HepG2 (cell line): ENCODE measurements around the gene C22orf31. TPM values are rescaled to one million over a fixed set of nuclear protein-coding genes. Genes with fewer than 3 reads are reported as not detected.
A peak's percentile ranks its signal among the peaks of the same experiment; 100 is the strongest.

Experiments
- ATAC-seq: fragments of 200-7000 bp; cut with Tn5 transposase; 3 replicates; pipeline ENCODE4 v1.9.1; 2020; ENCODE audit warnings: mild to moderate bottlenecking, moderate library complexity
- BruUV-seq: library from RNA; stranded (reverse); fragments of 400-500 nt; replicated peaks from 2 replicates; lab custom pipeline; 2021; lab: Mats Ljungman, UMichigan
- CTCF ChIA-PET: fragments of 300-600 bp; formaldehyde crosslinking; extraction: SDS; loops from one replicate; lab custom pipeline; 2021; ENCODE audit warnings: low total read pairs, inconsistent platforms, low intra/inter-chr PET ratio; lab: Yijun Ruan, JAX
- POLR2A ChIA-PET: fragments of 350-600 bp; sonication (Branson Sonifier 250); formaldehyde crosslinking; loops from one replicate; lab custom pipeline; 2020; ENCODE audit warnings: antibody characterized with exemption, inconsistent platforms; lab: Yijun Ruan, JAX
- DNase-seq: peaks from one replicate; pipeline ENCODE4 v3.0.0-alpha.2; 2015; ENCODE audit warnings: low spot score
- FAIRE-seq: peaks from 3 replicates; lab custom pipeline; 2011; peaks lifted over from hg19 to GRCh38; lab: Jason Lieb, UNC
- H2AFZ ChIP-seq: one replicate; pipeline ENCODE4 v1.6.1; 2011; ENCODE audit warnings: low read length, inconsistent platforms
- H3K27ac ChIP-seq: fragments of 300-600 bp; 3 replicates; pipeline ENCODE4 v1.8.0; 2011; ENCODE audit warnings: mixed run types, mild to moderate bottlenecking, mixed read lengths, low read length, inconsistent platforms; ENCODE audit not compliant: insufficient read depth; ENCODE audit errors: extremely low read length
- H3K27me3 ChIP-seq, 2 experiments: fragments of 200-600 bp in 1 of 2; 2 replicates in 1 of 2; 3 replicates in 1 of 2; pipeline versions ENCODE4 v1.6.0 to v1.8.0; 2011; ENCODE audit warnings: low read length in 2 of 2, mild to moderate bottlenecking in 2 of 2, moderate library complexity in 2 of 2, inconsistent platforms in 1 of 2; ENCODE audit not compliant: insufficient read depth in 2 of 2, control insufficient read depth in 1 of 2
- H3K36me3 ChIP-seq, 2 experiments: fragments of 200-600 bp in 1 of 2; replicated peaks in 1 of 2; 2 replicates in 1 of 2; 3 replicates in 1 of 2; pipeline versions ENCODE4 v1.5.1 to v1.8.0; 2011; ENCODE audit warnings: low read length in 2 of 2, inconsistent platforms in 1 of 2; ENCODE audit not compliant: insufficient read depth in 2 of 2, control insufficient read depth in 1 of 2
- H3K4me1 ChIP-seq: 2 replicates; pipeline ENCODE4 v1.5.1; 2012; ENCODE audit warnings: low read length, inconsistent platforms; ENCODE audit not compliant: insufficient read depth
- H3K4me2 ChIP-seq: 2 replicates; pipeline ENCODE4 v1.6.0; 2011; ENCODE audit warnings: low read depth, low read length, inconsistent platforms
- H3K4me3 ChIP-seq, 3 experiments: fragments of 200-600 bp in 1 of 3; sonication (generic), shearing (Covaris generic) in 1 of 3; replicated peaks in 1 of 3; 2 replicates each; pipeline ENCODE4 v1.5.1; 2011 to 2016; ENCODE audit warnings: low read length in 3 of 3, inconsistent platforms in 2 of 3, low read depth in 2 of 3, mild to moderate bottlenecking in 2 of 3, control low read depth in 1 of 3, mixed read lengths in 1 of 3; ENCODE audit not compliant: insufficient read depth in 1 of 3
- H3K79me2 ChIP-seq: one replicate; pipeline ENCODE4 v1.6.1; 2011; ENCODE audit warnings: low read length, inconsistent platforms; ENCODE audit not compliant: insufficient read depth
- H3K9ac ChIP-seq: 2 replicates; pipeline ENCODE4 v1.6.0; 2011; ENCODE audit warnings: mild to moderate bottlenecking, low read depth, low read length, inconsistent platforms; ENCODE audit not compliant: insufficient read depth
- H3K9me3 ChIP-seq: 2 replicates; pipeline ENCODE4 v1.5.1; 2012; ENCODE audit warnings: mild to moderate bottlenecking, low read length
- H4K20me1 ChIP-seq: 2 replicates; pipeline ENCODE4 v1.6.0; 2011; ENCODE audit warnings: inconsistent platforms, mild to moderate bottlenecking, low read length, moderate library complexity; ENCODE audit not compliant: insufficient read depth
- ARID2 ChIP-seq: sonication (generic); formaldehyde crosslinking; IDR thresholded peaks from 2 replicates; pipeline ENCODE4 v1.8.1; 2022; ENCODE audit warnings: mild to moderate bottlenecking, missing genetic modification reagents, borderline replicate concordance
- ARNT ChIP-seq: fragments of 450-650 bp; IDR thresholded peaks from 2 replicates; pipeline ENCODE4 v1.6.1; 2017
- BRCA1 ChIP-seq: sonication (generic); formaldehyde crosslinking; IDR thresholded peaks from 2 replicates; pipeline ENCODE4 v1.4.0; 2020; ENCODE audit warnings: missing genetic modification reagents
- CCAR2 ChIP-seq: fragments of 200-400 bp; formaldehyde crosslinking; optimal IDR thresholded peaks from 2 replicates; pipeline ENCODE3; 2018; ENCODE audit warnings: low read depth, mild to moderate bottlenecking, low read length, moderate library complexity
- FOXJ3 ChIP-seq: sonication (generic); formaldehyde crosslinking; IDR thresholded peaks from 2 replicates; pipeline ENCODE4 v1.4.0; 2020; ENCODE audit warnings: missing genetic modification reagents, mild to moderate bottlenecking, borderline replicate concordance
- FOXK1 ChIP-seq: sonication (generic); formaldehyde crosslinking; IDR thresholded peaks from 2 replicates; pipeline ENCODE4 v1.4.0; 2020; ENCODE audit warnings: low read depth, missing genetic modification reagents, borderline replicate concordance
- FOXO1 ChIP-seq: sonication (generic); formaldehyde crosslinking; IDR thresholded peaks from 2 replicates; pipeline ENCODE4 v1.4.0; 2020; ENCODE audit warnings: missing genetic modification reagents
- MAFF ChIP-seq: IDR thresholded peaks from 2 replicates; pipeline ENCODE4 v1.6.1; 2011; ENCODE audit warnings: low read depth, low read length, improper control_type of control experiment
- MED8 ChIP-seq: sonication (generic); formaldehyde crosslinking; IDR thresholded peaks from 2 replicates; pipeline ENCODE4 v1.8.1; 2023; ENCODE audit warnings: mild to moderate bottlenecking, missing genetic modification reagents; ENCODE audit not compliant: insufficient replicate concordance
- NFKB2 ChIP-seq: sonication (generic); formaldehyde crosslinking; IDR thresholded peaks from 2 replicates; pipeline ENCODE4 v1.4.0; 2020; ENCODE audit warnings: missing genetic modification reagents, borderline replicate concordance
- NONO ChIP-seq, 2 experiments: fragments of 450-650 bp in 1 of 2; sonication (generic) in 1 of 2; formaldehyde crosslinking in 1 of 2; IDR thresholded peaks in 1 of 2; conservative IDR thresholded peaks in 1 of 2; 2 replicates each; pipeline versions ENCODE4 v1.6.1 to v1.8.0; 2017 to 2022; ENCODE audit warnings: mild to moderate bottlenecking in 1 of 2, missing genetic modification reagents in 1 of 2, moderate library complexity in 1 of 2
- TRIM22 ChIP-seq: fragments of 450-650 bp; IDR thresholded peaks from 2 replicates; pipeline ENCODE4 v1.6.1; 2017
- TSC22D2 ChIP-seq: sonication (generic); formaldehyde crosslinking; IDR thresholded peaks from 2 replicates; pipeline ENCODE4 v1.5.1; 2020; ENCODE audit warnings: missing genetic modification reagents, mild to moderate bottlenecking, borderline replicate concordance
- XBP1 ChIP-seq: sonication (generic); formaldehyde crosslinking; IDR thresholded peaks from 2 replicates; pipeline ENCODE4 v1.5.0; 2020; ENCODE audit warnings: missing genetic modification reagents
- ZNF530 ChIP-seq: sonication (generic); formaldehyde crosslinking; IDR thresholded peaks from 2 replicates; pipeline ENCODE4 v1.5.0; 2020; ENCODE audit warnings: low read depth, mild to moderate bottlenecking, missing genetic modification reagents
- ZNF605 ChIP-seq: sonication (generic); formaldehyde crosslinking; IDR thresholded peaks from 2 replicates; pipeline ENCODE4 v1.8.0; 2022; ENCODE audit warnings: mild to moderate bottlenecking, missing genetic modification reagents
- ZNF614 ChIP-seq: IDR thresholded peaks from 2 replicates; pipeline ENCODE4 v1.6.1; 2018; ENCODE audit warnings: missing biosample characterization, missing genetic modification reagents, inconsistent platforms, borderline replicate concordance
- ZNF749 ChIP-seq: sonication (generic); formaldehyde crosslinking; IDR thresholded peaks from 2 replicates; pipeline ENCODE4 v1.8.0; 2022; ENCODE audit warnings: mild to moderate bottlenecking, missing genetic modification reagents, moderate library complexity, borderline replicate concordance
- ZNF75D ChIP-seq: sonication (generic); formaldehyde crosslinking; IDR thresholded peaks from 2 replicates; pipeline ENCODE4 v1.8.1; 2023; ENCODE audit warnings: missing genetic modification reagents, mild to moderate bottlenecking, borderline replicate concordance
- ZNF766 ChIP-seq: sonication (generic); formaldehyde crosslinking; IDR thresholded peaks from 2 replicates; pipeline ENCODE4 v1.5.0; 2020; ENCODE audit warnings: missing genetic modification reagents, borderline replicate concordance
- ZNF773 ChIP-seq: sonication (generic); formaldehyde crosslinking; IDR thresholded peaks from 2 replicates; pipeline ENCODE4 v1.4.0; 2020; ENCODE audit warnings: missing genetic modification reagents, borderline replicate concordance
- WGBS: methylation state at CpG from one replicate; pipeline ENCODE4 v1.1.6; 2017; ENCODE audit warnings: low lambda C conversion rate; 5-methylcytosine and 5-hydroxymethylcytosine counted together
- in situ Hi-C: cut with HindIII; loops from 2 replicates; pipeline ENCODE4 v1.10.0; 2017; ENCODE audit warnings: low pct_unique_long_range_greater_than_20kb; ENCODE audit not compliant: extremely low pct_ligation_motif_present
- intact Hi-C: fragments of 100-400 bp; cut with micrococcal nuclease; formaldehyde crosslinking; loops from one replicate; pipeline ENCODE4 v1.10.0; 2022; ENCODE audit not compliant: unreplicated experiment
- polyA plus RNA-seq, 8 experiments: library from polyadenylated mRNA; depleted of rRNA in 3 of 8; stranded (reverse) in 7 of 8; unstranded in 1 of 8; fragments of >200 nt; fragmentation: Illumina TruSeq in 4 of 8; extraction: Trizol in 4 of 8; gene quantifications; 2 replicates each; pipeline versions ENCODE4 v1.2.1 to v1.2.3, GENCODE V29; 2011 to 2016; ENCODE audit warnings: low read depth in 4 of 8, missing spikeins in 1 of 8, mixed read lengths in 1 of 8; ENCODE audit not compliant: insufficient read depth in 1 of 8
- total RNA-seq, 5 experiments: library from RNA; depleted of rRNA; stranded (reverse); fragments of >200 nt; fragmentation: Illumina TruSeq; extraction: Trizol; gene quantifications; 2 replicates each; pipeline ENCODE4 v1.2.3, GENCODE V29; 2016; ENCODE audit warnings: low read depth in 1 of 5
- TF ChIP-seq, protein P1 (sequence below): sonication (generic); formaldehyde crosslinking; IDR thresholded peaks from 2 replicates; pipeline ENCODE4 v1.4.0; 2020; ENCODE audit warnings: missing genetic modification reagents, borderline replicate concordance

Gene C22orf31
- total and polyA plus RNA-seq, 2 of the 13 experiments (the other 11 are each of a cell fraction or from before 2014, with no cell fraction given): not detected

- Histone ChIP-seq H3K27me3 (no peaks in the 10 kb centered on the region), H3K79me2 (peaks cover 76% of the 10 kb centered on the region), H3K9ac (peak overlapping the region; percentile 70), H3K36me3 (peaks cover 22 to 61% of the 10 kb centered on the region in 2 experiments), H3K27ac (peak overlapping the region; percentile 88), H3K4me1 (peaks cover 90% of the 10 kb centered on the region), H3K4me2 (peak overlapping the region; percentile 73), H3K4me3 (peak overlapping the region; percentile 41 to 51 (median 45)), H2AFZ (no peak overlapping the region), H3K9me3 (no peaks in the 10 kb centered on the region), H4K20me1 (no peaks in the 10 kb centered on the region)
- ATAC-seq: peak; percentile 79
- in situ Hi-C loops (loop anchor here (5.0 kb wide), 1 partner anchor 113 kb away; no protein-coding TSS in a partner anchor), intact Hi-C loops (loop anchor here (1.0 to 5.0 kb wide), 4 partner anchors 26 to 143 kb away; no protein-coding TSS in a partner anchor)
- no TSS peak for BruUV-seq
- DNase-seq: peak; percentile 93
- FAIRE-seq: peak; percentile 60
- WGBS: 2% methylated on average over 19 of the region's 32 CpGs
- CTCF ChIA-PET: no interaction called here
- POLR2A ChIA-PET: interaction anchor here (0.8 to 5.0 kb wide), 20 partner anchors 9 to 247 kb away, joined by 3 to 44 read pairs (median 10); partner anchors contain the start of gene ZNRF3
- TF ChIP-seq FOXK1 (CRISPR knock-in tag) (peak; percentile 79), ARNT (no peak), ZNF773 (CRISPR knock-in tag) (no peak), NFKB2 (CRISPR knock-in tag) (peak; percentile 59; the same call in 1 of the 2 replicates), BRCA1 (CRISPR knock-in tag) (no peak), TSC22D2 (CRISPR knock-in tag) (no peak), FOXO1 (peak; percentile 96), ZNF614 (CRISPR knock-in tag) (no peak; the same call in 1 of the 2 replicates), ZNF749 (no peak), ZNF530 (CRISPR knock-in tag) (no peak), XBP1 (CRISPR knock-in tag) (no peak), CCAR2 (no peak), ZNF766 (CRISPR knock-in tag) (0 out of 2 replicates have a peak, but pooled peaks have one; percentile 65), ARID2 (CRISPR knock-in tag) (no peak), NONO (IDR thresholded peaks at IDR 0.05) (no peak), NONO (CRISPR knock-in tag; conservative IDR thresholded peaks at IDR 0.05) (peak; percentile 77), ZNF605 (CRISPR knock-in tag) (no peak), FOXJ3 (CRISPR knock-in tag) (no peak), ZNF75D (no peak), MAFF (no peak), TRIM22 (no peak), MED8 (CRISPR knock-in tag) (no peak)
- TF ChIP-seq, protein P1, sequence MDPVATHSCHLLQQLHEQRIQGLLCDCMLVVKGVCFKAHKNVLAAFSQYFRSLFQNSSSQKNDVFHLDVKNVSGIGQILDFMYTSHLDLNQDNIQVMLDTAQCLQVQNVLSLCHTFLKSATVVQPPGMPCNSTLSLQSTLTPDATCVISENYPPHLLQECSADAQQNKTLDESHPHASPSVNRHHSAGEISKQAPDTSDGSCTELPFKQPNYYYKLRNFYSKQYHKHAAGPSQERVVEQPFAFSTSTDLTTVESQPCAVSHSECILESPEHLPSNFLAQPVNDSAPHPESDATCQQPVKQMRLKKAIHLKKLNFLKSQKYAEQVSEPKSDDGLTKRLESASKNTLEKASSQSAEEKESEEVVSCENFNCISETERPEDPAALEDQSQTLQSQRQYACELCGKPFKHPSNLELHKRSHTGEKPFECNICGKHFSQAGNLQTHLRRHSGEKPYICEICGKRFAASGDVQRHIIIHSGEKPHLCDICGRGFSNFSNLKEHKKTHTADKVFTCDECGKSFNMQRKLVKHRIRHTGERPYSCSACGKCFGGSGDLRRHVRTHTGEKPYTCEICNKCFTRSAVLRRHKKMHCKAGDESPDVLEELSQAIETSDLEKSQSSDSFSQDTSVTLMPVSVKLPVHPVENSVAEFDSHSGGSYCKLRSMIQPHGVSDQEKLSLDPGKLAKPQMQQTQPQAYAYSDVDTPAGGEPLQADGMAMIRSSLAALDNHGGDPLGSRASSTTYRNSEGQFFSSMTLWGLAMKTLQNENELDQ (CRISPR knock-in tag): no peak
These were observed 30.9 kb downstream of the C22orf31 start for GRCh38 chr22:29030618-29031226.
